Vagina (tissue), 2 donors: ENCODE results near the gene RAB7B. TPM values are rescaled to one million over a fixed set of nuclear protein-coding genes. Genes with fewer than 3 reads are reported as not detected.
A peak's percentile ranks its signal among the peaks of the same experiment; 100 is the strongest.

Experiments
- DNase-seq, 2 donors: peaks; one replicate each; pipeline ENCODE4 v3.0.0-alpha.2; 2017; ENCODE audit errors: extremely low spot score in 2 of 2
- H3K27ac ChIP-seq: fragments of 200-600 bp; sonication (generic); one replicate; pipeline ENCODE4 v1.5.1; 2019
- H3K27me3 ChIP-seq: fragments of 200-600 bp; sonication (generic); one replicate; pipeline ENCODE4 v1.5.1; 2019
- H3K36me3 ChIP-seq, 2 donors: fragments of 200-600 bp; sonication (generic); one replicate each; pipeline ENCODE4 v1.5.1; 2017 to 2019
- H3K4me1 ChIP-seq: fragments of 200-600 bp; sonication (generic); one replicate; pipeline ENCODE4 v1.5.1; 2019
- H3K4me3 ChIP-seq, 2 donors: fragments of 200-600 bp; sonication (generic); 1 replicate in 1 of 2; 2 replicates in 1 of 2; pipeline ENCODE4 v1.5.1; 2016 to 2019
- H3K9me3 ChIP-seq: fragments of 200-600 bp; sonication (generic); one replicate; pipeline ENCODE4 v1.5.1; 2019
- POLR2A ChIP-seq, 2 donors: fragments of 450-650 bp; IDR thresholded peaks; one replicate each; pipeline ENCODE4 v1.6.1; 2017; ENCODE audit warnings: antibody characterized with exemption in 2 of 2, mild to moderate bottlenecking in 2 of 2, moderate library complexity in 2 of 2
- POLR2AphosphoS5 ChIP-seq, 2 donors: sonication (generic); formaldehyde crosslinking; IDR thresholded peaks; one replicate each; pipeline ENCODE4 v1.9.0; 2017; ENCODE audit warnings: antibody characterized with exemption in 2 of 2, mild to moderate bottlenecking in 2 of 2, low read depth in 1 of 2; ENCODE audit not compliant: insufficient read depth in 1 of 2
- intact Hi-C: fragments of 100-400 bp; cut with DNase I; formaldehyde crosslinking; loops from one replicate; pipeline ENCODE4 v1.15.1; 2023
- total RNA-seq: library from RNA; depleted of rRNA; stranded (reverse); fragments of >200 nt; gene quantifications from one replicate; pipeline ENCODE4 v1.2.3, GENCODE V29; 2016
- TF ChIP-seq, protein P1 (sequence below), 3 experiments: fragments of 450-650 bp in 2 of 3; fragments of 200-600 bp in 1 of 3; sonication (generic) in 1 of 3; IDR thresholded peaks; one replicate each; pipeline ENCODE4 v1.5.1; 2017 to 2019; ENCODE audit warnings: antibody characterized with exemption in 3 of 3, mild to moderate bottlenecking in 2 of 3, moderate library complexity in 2 of 3

The RAB7B gene
- total RNA-seq, 1 donor from 2014 or later, result 6.1 TPM

DNA sequence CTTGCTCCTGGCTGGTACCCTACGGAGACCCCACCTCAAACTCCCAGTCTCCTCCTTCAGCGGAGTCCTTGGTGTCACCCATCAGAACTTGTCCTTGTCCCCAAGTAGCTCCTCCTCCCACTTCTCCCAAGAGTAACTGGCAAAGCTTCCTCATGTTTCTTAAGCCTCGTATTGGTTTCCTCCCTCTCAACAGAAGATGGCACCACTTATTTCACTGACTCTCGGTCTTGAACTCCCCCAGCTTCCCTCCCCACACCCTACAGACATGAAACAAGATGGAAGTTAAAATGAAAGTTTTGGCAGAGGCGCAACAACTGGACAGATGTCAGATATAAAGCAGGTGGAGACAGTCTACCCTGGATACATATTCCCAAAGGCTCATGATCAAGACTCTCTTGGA lies 13.4 kb downstream of the RAB7B start:
- intact Hi-C loops, result loop anchor here (10.0 kb wide), 1 partner anchor 115 kb away; no protein-coding TSS in a partner anchor
- peaks cover 2% of the 10 kb centered on the region for H3K4me1 ChIP-seq
- H3K36me3 ChIP-seq, result peaks cover 0 to 40% of the 10 kb centered on the region in 2 donors
- H3K4me3 ChIP-seq, result no peak overlapping the region
- H3K27ac ChIP-seq, result no peak overlapping the region
- TF ChIP-seq, protein P1, sequence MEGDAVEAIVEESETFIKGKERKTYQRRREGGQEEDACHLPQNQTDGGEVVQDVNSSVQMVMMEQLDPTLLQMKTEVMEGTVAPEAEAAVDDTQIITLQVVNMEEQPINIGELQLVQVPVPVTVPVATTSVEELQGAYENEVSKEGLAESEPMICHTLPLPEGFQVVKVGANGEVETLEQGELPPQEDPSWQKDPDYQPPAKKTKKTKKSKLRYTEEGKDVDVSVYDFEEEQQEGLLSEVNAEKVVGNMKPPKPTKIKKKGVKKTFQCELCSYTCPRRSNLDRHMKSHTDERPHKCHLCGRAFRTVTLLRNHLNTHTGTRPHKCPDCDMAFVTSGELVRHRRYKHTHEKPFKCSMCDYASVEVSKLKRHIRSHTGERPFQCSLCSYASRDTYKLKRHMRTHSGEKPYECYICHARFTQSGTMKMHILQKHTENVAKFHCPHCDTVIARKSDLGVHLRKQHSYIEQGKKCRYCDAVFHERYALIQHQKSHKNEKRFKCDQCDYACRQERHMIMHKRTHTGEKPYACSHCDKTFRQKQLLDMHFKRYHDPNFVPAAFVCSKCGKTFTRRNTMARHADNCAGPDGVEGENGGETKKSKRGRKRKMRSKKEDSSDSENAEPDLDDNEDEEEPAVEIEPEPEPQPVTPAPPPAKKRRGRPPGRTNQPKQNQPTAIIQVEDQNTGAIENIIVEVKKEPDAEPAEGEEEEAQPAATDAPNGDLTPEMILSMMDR (IDR thresholded peaks at IDR 0.05), result no peak
- TF ChIP-seq POLR2A (IDR thresholded peaks at IDR 0.05) (no peak), POLR2AphosphoS5 (IDR thresholded peaks at IDR 0.05; ENCODE audit: insufficient read depth in 1 of 2, low read depth in 1 of 2) (no peak)
- DNase-seq, result no peak
- H3K9me3 ChIP-seq, result no peaks in the 10 kb centered on the region
- no peaks in the 10 kb centered on the region for H3K27me3 ChIP-seq

DNA sequence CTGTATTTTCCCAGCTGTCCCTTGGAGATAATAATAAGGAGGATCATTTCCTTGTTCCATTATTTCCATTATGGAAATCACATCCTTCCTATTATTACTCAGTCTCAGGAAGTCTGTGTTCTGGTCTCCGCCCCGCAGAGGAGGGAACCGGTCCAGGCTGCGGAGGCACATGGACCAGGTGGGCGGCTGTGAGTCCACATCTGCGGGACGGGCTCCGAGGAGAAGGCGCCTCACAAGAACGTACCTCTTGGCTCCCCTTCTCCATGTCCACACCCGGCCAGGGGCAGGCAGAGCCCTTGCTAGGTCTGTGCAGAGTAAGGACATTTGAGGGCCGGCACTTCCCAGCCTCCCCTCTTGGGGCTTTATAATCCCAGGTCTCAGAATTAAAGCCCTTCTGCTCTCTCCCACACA lies 14.6 kb downstream of the RAB7B start:
- H3K9me3 ChIP-seq, result no peaks in the 10 kb centered on the region
- DNase-seq, result no peak
- TF ChIP-seq, protein P1 (IDR thresholded peaks at IDR 0.05), result no peak
- TF ChIP-seq POLR2AphosphoS5 (IDR thresholded peaks at IDR 0.05; ENCODE audit: insufficient read depth in 1 of 2, low read depth in 1 of 2) (peak in 1 of 2 donors; percentile 38), POLR2A (IDR thresholded peaks at IDR 0.05) (no peak)
- intact Hi-C loops, result loop anchor here (10.0 kb wide), 1 partner anchor 116 kb away; no protein-coding TSS in a partner anchor
- no peaks in the 10 kb centered on the region for H3K27me3 ChIP-seq
- no peak overlapping the region for H3K27ac ChIP-seq
- no peak overlapping the region for H3K4me3 ChIP-seq
- peaks cover 0 to 40% of the 10 kb centered on the region in 2 donors for H3K36me3 ChIP-seq
- peaks cover 13% of the 10 kb centered on the region for H3K4me1 ChIP-seq

DNA sequence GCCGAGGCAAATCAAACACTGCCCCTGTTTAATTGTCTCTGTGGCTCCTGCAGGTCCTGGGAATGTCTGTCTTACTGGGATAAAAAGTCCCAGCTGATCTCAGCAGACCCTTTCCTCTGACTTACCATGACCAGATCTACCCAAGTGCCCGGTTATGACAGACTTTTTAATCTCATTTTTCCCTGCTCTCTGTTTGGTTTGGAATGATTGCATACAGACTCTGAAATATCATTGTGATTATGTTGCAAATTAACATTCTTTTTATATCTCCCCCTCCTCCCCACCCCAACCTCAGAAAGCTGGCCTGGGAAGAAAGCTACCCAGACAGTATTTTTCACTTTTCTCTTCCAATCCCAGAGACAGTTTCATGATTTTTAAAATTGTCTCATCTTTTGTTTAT lies 16.3 kb downstream of the RAB7B start:
- no peaks in the 10 kb centered on the region for H3K27me3 ChIP-seq
- H3K9me3 ChIP-seq, result no peaks in the 10 kb centered on the region
- TF ChIP-seq, protein P1 (IDR thresholded peaks at IDR 0.05), result no peak
- TF ChIP-seq POLR2A (IDR thresholded peaks at IDR 0.05) (no peak), POLR2AphosphoS5 (IDR thresholded peaks at IDR 0.05; ENCODE audit: insufficient read depth in 1 of 2, low read depth in 1 of 2) (no peak)
- H3K4me3 ChIP-seq, result no peak overlapping the region
- no peak overlapping the region for H3K27ac ChIP-seq
- peaks cover 13% of the 10 kb centered on the region for H3K4me1 ChIP-seq
- DNase-seq, result no peak
- H3K36me3 ChIP-seq, result peaks cover 0 to 25% of the 10 kb centered on the region in 2 donors
- intact Hi-C loops, result loop anchor here (10.0 kb wide), 1 partner anchor 118 kb away; no protein-coding TSS in a partner anchor

DNA sequence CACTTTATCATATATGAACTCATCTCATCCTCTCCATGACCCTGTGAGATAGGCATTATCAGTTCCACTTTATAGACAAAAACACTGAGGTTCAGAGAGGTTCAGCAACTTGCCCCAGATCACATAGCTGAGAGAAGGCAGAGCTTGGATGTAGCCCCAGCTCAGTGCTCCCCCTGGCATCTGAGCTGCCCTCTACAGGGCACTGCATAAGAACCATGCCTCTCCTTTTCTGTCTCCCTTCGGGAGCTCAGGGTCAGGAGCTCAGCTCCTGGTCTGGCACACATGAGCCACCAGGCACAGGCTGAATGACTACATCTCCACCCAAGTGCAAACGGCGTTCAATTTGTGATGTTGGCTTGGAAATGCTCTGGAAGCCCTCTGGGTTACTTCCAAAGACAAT lies 16.9 kb downstream of the RAB7B start:
- H3K4me3 ChIP-seq, result no peak overlapping the region
- H3K27me3 ChIP-seq, result no peaks in the 10 kb centered on the region
- peaks cover 0 to 19% of the 10 kb centered on the region in 2 donors for H3K36me3 ChIP-seq
- no peaks in the 10 kb centered on the region for H3K9me3 ChIP-seq
- peak overlapping the region; percentile 11 for H3K27ac ChIP-seq
- DNase-seq, result no peak
- H3K4me1 ChIP-seq, result peaks cover 13% of the 10 kb centered on the region
- intact Hi-C loops, result loop anchor here (10.0 kb wide), 1 partner anchor 119 kb away; no protein-coding TSS in a partner anchor
- TF ChIP-seq, protein P1 (IDR thresholded peaks at IDR 0.05), result no peak
- TF ChIP-seq POLR2A (IDR thresholded peaks at IDR 0.05) (no peak), POLR2AphosphoS5 (IDR thresholded peaks at IDR 0.05; ENCODE audit: insufficient read depth in 1 of 2, low read depth in 1 of 2) (no peak)

DNA sequence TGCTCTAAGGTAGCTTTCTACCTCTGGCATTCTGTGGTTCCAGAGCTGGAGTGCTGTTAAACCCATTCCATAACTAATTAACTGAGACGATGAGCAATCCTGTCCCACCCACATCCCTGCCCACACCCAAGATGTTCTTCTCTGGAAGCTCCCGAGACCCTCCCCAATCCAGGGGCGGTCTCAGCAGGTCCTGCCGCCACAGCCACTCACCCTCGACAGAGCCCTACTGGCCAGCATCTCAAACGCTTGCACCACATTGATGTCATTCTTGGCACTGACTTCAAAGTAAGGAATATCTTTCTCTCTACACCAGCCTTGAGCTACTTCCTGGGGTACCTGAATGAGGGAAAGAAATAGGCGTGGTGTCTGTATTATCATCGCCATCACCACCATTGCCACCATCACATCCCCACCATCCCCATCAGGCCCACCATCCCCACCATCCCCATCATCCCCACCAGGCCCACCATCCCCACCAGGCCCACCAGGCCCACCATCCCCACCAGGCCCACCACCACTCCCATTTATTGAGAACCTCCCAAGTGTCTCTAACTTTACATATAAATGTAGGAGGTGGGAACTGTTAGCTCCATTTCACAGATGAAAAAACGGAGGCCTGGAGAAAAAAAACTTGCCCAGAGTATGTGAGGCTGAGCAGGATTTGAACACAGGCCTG lies 17.7 kb downstream of the RAB7B start:
- intact Hi-C loops, result loop anchor here (10.0 kb wide), 1 partner anchor 119 kb away; no protein-coding TSS in a partner anchor

More for the DNA sequence above, 17.7 kb downstream of the RAB7B start:
- no peaks in the 10 kb centered on the region for H3K27me3 ChIP-seq
- H3K27ac ChIP-seq, result peak overlapping the region; percentile 11
- no peak for DNase-seq
- H3K36me3 ChIP-seq, result peaks cover 0 to 11% of the 10 kb centered on the region in 2 donors
- TF ChIP-seq, protein P1 (IDR thresholded peaks at IDR 0.05), result no peak
- TF ChIP-seq POLR2AphosphoS5 (IDR thresholded peaks at IDR 0.05; ENCODE audit: insufficient read depth in 1 of 2, low read depth in 1 of 2) (no peak), POLR2A (IDR thresholded peaks at IDR 0.05) (no peak)
- no peaks in the 10 kb centered on the region for H3K9me3 ChIP-seq
- H3K4me1 ChIP-seq, result peaks cover 13% of the 10 kb centered on the region
- no peak overlapping the region for H3K4me3 ChIP-seq
